CD4-positive, alpha-beta T cell treated with Interleukin-4 for 1 hour (primary cell): ENCODE measurements around the gene SMIM14.
"Not testable (repeated sequence)": the region's sequence is repeated elsewhere in the genome, so short reads cannot be mapped to it uniquely, and the experiment has no call there.

Experiments
- DNase-seq, 2 donors: peaks; one replicate each; pipeline ENCODE4 v3.0.0-alpha.2; 2020 to 2022

SMIM14 gene

GRCh38 chr4:39638354-39639239 is at the start of gene SMIM14:
SMIM14 (minus strand) TSS chr4:39638865; CDS start chr4:39605145, 33,720 bp downstream.
- peak; percentile 90 to 93 for DNase-seq

GRCh38 chr4:39687014-39687413 is 48.3 kb upstream of the SMIM14 start:
- no peak for DNase-seq

DNA sequence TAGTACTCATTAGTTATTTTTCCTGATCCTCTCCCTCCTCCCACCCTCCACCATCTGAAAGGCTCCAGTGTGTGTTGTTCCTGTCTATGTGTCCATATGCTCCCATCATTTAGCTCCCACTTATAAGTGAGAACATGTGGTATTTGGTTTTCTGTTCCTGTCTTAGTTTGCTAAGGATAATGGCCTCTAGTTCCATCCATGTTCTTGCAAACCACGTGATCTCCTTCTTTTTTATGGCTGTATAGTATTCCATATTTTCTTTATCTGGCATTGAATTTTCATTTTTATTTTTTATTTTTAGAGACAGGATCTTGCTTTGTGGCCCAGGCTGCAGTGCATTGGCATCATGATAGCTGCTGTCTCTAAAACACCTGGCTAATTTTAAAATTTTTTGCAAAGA is 47.3 kb upstream of the SMIM14 start:
- no peak for DNase-seq

- no peak for DNase-seq
Observed at GRCh38 chr4:39682138-39682537, 43.5 kb upstream of the SMIM14 start.

- DNase-seq = not testable (repeated sequence)
Observed at GRCh38 chr4:39681003-39681402, 42.3 kb upstream of the SMIM14 start.

DNA sequence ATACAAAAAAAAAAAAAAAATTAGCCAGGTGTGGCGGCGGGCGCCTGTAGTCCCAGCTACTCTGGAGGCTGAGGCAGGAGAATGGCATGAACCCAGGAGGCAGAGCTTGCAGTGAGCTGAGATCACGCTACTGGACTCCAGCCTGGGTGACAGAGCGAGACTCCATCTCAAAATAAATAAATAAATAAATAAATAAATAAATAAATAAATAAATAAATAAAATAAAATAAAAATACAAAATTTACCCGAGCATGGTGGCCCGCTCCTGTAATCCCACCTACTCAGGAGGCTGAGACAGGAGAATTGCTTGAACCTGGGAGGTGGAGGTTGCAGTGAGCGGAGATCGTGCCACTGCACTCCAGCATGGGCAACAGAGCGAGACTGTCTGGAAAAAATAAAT is 37.0 kb upstream of the SMIM14 start:
- DNase-seq = not testable (repeated sequence)

- DNase-seq = not testable (repeated sequence)
Observed at GRCh38 chr4:39670296-39670695, 31.6 kb upstream of the SMIM14 start.

DNA sequence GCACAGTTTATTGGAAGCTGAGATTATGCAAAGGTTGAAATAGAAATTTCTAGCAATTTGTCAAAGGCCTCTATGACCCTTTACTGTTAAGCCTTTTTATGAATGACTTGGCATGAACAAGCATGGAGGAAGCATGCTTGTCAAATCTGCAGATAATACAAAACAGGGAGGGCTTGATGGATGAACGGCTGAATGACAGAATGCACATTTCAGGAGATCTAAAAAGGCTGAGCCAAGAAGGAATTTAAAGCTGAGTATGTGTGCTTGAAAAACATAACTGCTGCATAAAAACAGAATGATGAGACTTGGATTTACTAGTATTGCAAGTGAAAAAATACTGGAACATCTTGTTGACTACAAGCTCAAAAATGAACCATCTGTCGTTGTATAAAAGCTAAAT is 30.2 kb upstream of the SMIM14 start:
- DNase-seq = no peak

DNA sequence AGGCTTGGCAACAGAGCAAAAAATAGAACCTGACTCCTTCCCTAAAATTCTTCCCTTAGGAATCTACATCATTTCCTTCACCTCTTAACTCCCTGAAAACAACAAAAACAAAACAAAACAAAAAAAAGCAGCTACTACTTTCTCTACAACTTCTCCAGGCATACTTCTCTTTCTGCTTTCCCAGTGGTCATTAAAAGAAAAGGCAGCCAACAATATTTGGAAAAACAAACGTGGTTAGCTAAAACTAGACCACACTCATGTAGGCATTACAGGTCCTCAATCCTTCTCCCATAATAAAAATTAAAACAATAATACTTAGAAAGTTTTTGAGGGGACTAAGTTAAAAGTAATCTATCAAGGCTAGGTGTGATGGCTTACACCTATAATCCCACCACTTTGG is 29.0 kb upstream of the SMIM14 start:
- DNase-seq = no peak

DNA sequence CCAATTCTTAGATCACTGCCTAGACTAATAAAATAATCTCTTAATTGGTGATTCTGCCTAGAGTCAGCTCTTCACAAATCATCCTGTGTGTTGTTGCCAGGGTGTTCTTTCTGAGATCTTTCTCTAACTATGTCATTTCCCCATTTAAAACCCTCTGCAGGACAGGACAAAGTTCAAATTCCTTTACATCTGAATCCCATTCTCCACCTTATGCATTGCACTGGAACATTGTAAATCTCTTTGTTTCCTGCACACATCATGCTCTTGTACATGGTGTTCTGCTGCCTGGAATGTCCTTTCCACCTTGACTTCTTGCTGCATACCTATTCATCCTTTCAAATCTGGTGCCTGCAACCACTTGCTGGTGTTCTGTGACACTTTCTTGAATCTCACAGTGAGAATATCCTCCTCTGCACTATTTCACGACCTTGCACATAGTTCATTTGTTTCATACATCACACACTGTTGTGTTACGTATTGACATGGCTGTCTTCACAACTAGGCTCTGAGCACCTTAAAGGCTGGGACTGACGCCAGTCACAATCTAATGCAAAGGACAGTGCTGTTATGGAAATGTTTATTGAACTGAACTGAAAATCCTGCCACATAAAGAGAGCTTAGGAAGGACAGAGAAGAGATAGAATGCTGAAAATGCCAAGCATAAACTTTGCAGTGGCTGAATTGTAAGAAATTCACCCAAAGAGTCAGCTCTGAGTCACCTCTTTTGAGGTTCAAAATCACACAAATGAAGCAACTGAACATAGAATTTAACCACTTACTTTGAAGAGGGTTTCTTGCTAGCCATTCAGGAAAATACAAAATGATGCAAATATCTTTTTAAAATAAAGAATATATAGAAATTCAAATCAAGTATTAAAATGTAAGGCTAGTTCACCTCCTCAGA is 26.4 kb upstream of the SMIM14 start:
- no peak for DNase-seq

- no peak for DNase-seq
Observed at GRCh38 chr4:39662683-39663082, 24.0 kb upstream of the SMIM14 start.

DNA sequence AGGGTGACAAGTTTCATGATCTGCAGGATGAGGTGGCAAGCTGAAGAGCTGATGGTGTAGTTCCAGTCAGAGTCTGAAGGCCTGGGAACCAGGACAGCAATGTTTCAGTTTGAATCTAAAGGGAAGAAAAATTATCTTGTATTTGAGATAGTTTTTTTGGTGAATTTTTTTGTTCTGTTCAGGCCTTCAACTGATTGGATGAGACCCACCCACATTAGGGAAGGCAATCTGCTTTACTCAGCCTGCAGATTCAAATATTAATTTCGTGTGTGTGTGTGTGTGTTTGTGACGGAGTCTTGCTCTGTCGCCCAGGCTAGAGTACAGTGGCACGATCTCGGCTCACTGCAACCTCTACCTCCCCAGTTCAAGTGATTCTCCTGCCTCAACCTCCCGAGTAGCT is 22.1 kb upstream of the SMIM14 start:
- DNase-seq = no peak

DNA sequence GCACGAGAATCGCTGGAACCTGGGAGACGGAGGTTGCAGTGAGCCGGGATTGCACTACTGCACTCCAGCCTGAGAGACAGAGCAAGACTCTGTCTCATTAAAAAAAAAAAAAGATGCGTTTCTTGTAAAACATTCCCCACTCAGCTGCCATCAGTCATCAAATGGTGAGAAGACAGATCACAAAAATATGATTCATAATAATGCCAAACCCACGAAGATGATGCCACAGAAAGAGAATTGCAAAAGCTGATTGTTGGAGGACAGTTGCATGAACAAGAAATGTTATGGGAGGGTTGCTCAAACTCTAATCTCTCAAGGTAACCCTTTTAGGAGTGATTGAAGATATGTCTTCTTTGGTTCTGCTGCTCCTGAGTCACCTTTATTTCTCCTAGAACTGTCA is 21.4 kb upstream of the SMIM14 start:
- no peak for DNase-seq

DNA sequence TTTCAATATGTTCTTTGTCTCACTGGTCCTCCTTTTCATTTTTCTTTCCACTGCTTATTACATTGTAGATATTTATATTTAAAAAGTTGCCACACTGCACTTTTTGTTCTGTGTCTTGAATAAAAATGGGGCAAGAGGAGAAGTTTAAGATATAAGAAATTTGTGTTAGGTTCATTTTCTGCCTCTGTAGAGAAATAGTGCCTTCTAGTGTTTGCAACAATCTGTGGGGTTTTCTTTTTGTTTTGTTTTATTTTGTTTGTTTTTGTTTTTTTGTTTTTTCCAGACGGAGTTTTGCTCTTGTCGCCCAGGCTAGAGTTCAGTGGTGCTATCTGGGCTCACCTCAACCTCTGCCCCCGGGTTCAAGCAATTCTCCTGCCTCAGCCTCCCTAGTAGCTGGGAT is 20.1 kb upstream of the SMIM14 start:
- DNase-seq = no peak

DNA sequence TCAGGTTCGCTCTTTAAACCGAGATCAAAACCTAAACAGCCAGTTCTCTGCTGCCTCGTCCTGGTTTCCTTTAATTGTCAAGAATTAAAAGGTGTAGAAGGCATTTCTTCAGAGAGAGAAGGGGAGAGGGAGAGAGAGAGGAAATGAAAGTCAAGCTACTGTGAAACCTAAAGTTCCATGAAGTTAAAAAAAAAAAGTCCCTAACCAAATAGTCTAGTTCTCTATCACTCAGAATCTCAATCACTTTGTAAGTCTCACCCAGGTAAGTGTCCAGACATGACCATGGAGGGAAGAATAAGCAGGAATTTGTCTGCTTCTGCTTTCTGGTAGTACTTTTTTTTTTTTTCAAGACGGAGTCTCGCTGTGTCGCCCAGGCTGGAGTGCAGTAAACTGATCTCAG is 18.8 kb upstream of the SMIM14 start:
- DNase-seq = no peak

- DNase-seq = not testable (repeated sequence)
Observed at GRCh38 chr4:39656638-39657037, 18.0 kb upstream of the SMIM14 start.

DNA sequence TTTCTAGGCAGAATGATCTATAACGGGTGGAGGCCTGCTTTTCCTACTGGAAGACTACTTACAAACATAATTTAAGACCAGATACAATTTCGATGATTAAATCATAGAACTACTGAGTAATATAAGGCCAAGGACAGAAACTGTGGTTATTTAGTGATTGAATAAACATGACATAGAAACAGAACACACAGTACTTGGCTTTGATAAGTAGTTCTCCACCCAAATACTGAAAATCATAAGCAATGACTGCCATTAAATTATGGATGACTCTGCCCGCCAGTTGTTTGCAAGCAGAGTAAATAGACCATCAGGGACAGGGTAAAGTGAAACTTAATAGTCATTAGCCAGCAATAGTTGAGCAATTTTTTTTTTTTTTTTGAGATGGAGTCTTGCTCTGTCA is 17.2 kb upstream of the SMIM14 start:
- DNase-seq = no peak

GRCh38 chr4:39655211-39655610 is 16.5 kb upstream of the SMIM14 start:
- DNase-seq = no peak

DNA sequence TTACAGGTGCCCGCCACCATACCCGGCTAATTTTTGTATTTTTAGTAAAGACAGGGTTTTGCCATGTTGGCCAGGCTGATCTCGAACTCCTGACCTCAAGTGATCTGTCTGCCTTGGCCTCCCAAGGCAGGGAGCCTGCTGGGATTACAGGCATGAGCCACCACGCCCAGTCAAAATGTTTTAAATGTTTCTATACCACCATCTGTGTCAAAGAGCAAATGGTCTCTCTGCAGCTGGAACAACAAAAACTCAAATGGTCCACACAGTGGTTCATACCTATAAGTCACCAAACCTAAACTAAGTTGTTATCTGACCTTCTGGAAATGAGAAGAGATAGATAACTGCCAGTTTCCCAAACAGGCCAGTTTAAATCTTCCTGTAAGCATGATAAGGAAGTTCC is 12.9 kb upstream of the SMIM14 start:
- not testable (repeated sequence) for DNase-seq

- no peak for DNase-seq
Observed at GRCh38 chr4:39649639-39650265, 11.1 kb upstream of the SMIM14 start.

- no peak for DNase-seq
Observed at GRCh38 chr4:39648827-39649558, 10.3 kb upstream of the SMIM14 start.

GRCh38 chr4:39648213-39648612 is 9.5 kb upstream of the SMIM14 start:
- DNase-seq = no peak
